ENCODE data around the gene NFATC1. TPM values are rescaled to one million over a fixed set of nuclear protein-coding genes. Genes with fewer than 3 reads are reported as not detected.

NFATC1 gene
- total RNA-seq, 4 donors from 2014 or later: 0.79 to 4.8 (median 2.6) TPM

DNA sequence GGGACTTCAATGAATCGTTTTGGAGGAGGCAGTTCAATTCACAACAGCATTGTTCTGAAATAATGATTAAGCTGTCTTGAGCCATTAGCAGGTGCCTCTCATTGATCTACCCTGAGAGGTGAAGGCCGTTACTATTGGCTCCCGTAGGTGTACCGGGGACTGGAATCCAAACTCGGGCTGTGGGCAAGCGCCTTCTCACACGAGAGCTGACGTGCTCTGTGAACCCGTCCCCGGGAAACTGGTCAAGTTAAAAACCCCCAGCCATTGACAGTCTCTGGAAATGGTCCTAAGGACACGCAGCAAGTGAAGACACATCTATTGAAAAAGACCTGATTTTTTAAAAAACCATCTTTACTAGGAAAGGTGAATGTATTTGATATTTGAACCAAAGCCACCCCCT is 8.1 kb upstream of the NFATC1 start:
- TF ChIP-seq, protein P1, sequence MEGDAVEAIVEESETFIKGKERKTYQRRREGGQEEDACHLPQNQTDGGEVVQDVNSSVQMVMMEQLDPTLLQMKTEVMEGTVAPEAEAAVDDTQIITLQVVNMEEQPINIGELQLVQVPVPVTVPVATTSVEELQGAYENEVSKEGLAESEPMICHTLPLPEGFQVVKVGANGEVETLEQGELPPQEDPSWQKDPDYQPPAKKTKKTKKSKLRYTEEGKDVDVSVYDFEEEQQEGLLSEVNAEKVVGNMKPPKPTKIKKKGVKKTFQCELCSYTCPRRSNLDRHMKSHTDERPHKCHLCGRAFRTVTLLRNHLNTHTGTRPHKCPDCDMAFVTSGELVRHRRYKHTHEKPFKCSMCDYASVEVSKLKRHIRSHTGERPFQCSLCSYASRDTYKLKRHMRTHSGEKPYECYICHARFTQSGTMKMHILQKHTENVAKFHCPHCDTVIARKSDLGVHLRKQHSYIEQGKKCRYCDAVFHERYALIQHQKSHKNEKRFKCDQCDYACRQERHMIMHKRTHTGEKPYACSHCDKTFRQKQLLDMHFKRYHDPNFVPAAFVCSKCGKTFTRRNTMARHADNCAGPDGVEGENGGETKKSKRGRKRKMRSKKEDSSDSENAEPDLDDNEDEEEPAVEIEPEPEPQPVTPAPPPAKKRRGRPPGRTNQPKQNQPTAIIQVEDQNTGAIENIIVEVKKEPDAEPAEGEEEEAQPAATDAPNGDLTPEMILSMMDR (IDR thresholded peaks at IDR 0.05): no peak
- no peak for TF ChIP-seq POLR2A (IDR thresholded peaks at IDR 0.05)
- H3K4me1 ChIP-seq: peaks cover 0 to 10% (median 0%) of the 10 kb centered on the region in 3 donors
- H3K27me3 ChIP-seq: peaks cover 0 to 91% (median 0%) of the 10 kb centered on the region in 4 donors
- no peaks in the 10 kb centered on the region for H3K9me3 ChIP-seq
- no peak overlapping the region for H3K4me3 ChIP-seq
- H3K36me3 ChIP-seq: no peaks in the 10 kb centered on the region
- H3K27ac ChIP-seq: no peak overlapping the region
- WGBS, 2 donors: 67 to 72% methylated on average over 9 to 11 of the region's 11 CpGs
- no peak for DNase-seq
- intact Hi-C loops (cut with DNase I): no loop called here

DNA sequence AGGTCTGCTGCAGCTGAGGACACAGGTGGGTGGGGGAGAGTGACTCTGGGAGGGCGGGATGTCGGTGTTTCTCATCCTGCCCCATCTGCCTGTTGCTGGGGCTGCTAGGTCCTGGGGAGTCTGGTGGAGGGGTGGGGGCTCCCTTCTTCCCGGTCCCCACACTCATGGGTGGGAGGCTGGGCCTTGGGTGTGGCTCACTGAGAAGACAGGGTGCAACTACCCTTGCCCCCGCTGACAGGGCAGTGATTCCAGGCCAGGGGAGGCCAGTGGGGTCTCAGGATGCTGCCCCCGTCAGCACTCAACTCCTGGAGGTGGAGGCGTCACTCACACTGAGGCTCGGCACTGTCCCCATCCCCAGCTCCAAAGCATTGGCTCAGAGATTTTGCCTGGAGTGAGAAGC is 7.7 kb upstream of the NFATC1 start:
- H3K27me3 ChIP-seq: peaks cover 0 to 91% (median 0%) of the 10 kb centered on the region in 4 donors
- DNase-seq: no peak
- peaks cover under 1 to 14% (median 3%) of the 10 kb centered on the region in 3 donors for H3K4me1 ChIP-seq
- WGBS, 2 donors: 51% methylated on average over 5 of the region's 7 CpGs; no CpG with 5 or more reads in 1 of the 2 donors
- no peaks in the 10 kb centered on the region for H3K9me3 ChIP-seq
- H3K36me3 ChIP-seq: no peaks in the 10 kb centered on the region
- H3K4me3 ChIP-seq: no peak overlapping the region
- intact Hi-C loops (cut with DNase I): no loop called here
- TF ChIP-seq, protein P1 (IDR thresholded peaks at IDR 0.05): no peak
- TF ChIP-seq POLR2A (IDR thresholded peaks at IDR 0.05): no peak
- H3K27ac ChIP-seq: no peak overlapping the region

- Histone ChIP-seq H3K27me3 (peaks cover 0 to 93% (median 2%) of the 10 kb centered on the region in 4 donors), H3K4me3 (no peak overlapping the region), H3K9me3 (no peaks in the 10 kb centered on the region), H3K27ac (no peak overlapping the region), H3K4me1 (peaks cover 10 to 28% (median 11%) of the 10 kb centered on the region in 3 donors), H3K36me3 (no peaks in the 10 kb centered on the region)
- no peak for DNase-seq
- TF ChIP-seq, protein P1 (IDR thresholded peaks at IDR 0.05): no peak
- TF ChIP-seq POLR2A (IDR thresholded peaks at IDR 0.05): no peak
- intact Hi-C loops (cut with DNase I): no loop called here
- WGBS, 2 donors: 20 to 31% methylated on average over 4 of the region's 4 CpGs
These were observed 6.0 kb upstream of the NFATC1 start for GRCh38 chr18:79389689-79390088.

- H3K4me3 ChIP-seq: no peak overlapping the region
- H3K27me3 ChIP-seq: peaks cover 0 to 93% (median 3%) of the 10 kb centered on the region in 4 donors
- H3K27ac ChIP-seq: no peak overlapping the region
- no peak for DNase-seq
- H3K4me1 ChIP-seq: peaks cover 21 to 44% (median 33%) of the 10 kb centered on the region in 3 donors
- WGBS, 2 donors: 84 to 93% methylated on average over 7 to 8 of the region's 8 CpGs
- no peaks in the 10 kb centered on the region for H3K36me3 ChIP-seq
- intact Hi-C loops (cut with DNase I): no loop called here
- no peaks in the 10 kb centered on the region for H3K9me3 ChIP-seq
- TF ChIP-seq, protein P1 (IDR thresholded peaks at IDR 0.05): no peak
- TF ChIP-seq POLR2A (IDR thresholded peaks at IDR 0.05): no peak
These were observed 3.5 kb upstream of the NFATC1 start for GRCh38 chr18:79392226-79392625.

DNA sequence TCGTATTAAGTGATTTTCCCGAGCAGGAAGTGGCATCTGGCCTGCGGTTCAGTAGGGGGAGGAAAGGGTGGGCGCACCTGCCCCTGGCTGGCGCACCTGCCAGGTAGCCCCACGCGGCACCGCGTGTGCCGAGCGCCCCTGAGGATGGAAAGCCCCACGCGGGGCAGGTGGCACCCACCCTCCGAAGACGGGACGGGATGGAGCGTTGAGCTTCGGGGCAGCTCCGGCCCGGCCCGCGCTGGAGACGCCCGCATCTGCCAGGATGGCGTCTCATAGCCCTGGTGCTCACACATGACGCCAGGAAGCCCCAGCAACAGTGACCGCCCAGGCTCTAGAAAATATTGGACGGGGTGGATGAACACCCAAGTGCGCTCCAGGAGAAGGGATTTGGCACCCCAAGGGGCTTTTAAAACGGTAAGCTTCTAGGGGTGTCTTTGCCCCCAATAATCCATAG is 2.5 kb upstream of the NFATC1 start:
- intact Hi-C loops (cut with DNase I): no loop called here
- no peak for DNase-seq
- TF ChIP-seq, protein P1 (IDR thresholded peaks at IDR 0.05): no peak
- Histone ChIP-seq H3K4me3 (peak overlapping the region; percentile 36 to 71 (median 54)), H3K27me3 (peaks cover 0 to 93% (median 3%) of the 10 kb centered on the region in 4 donors), H3K9me3 (no peaks in the 10 kb centered on the region), H3K36me3 (no peaks in the 10 kb centered on the region), H3K27ac (peak overlapping the region; percentile 75 to 93 (median 88)), H3K4me1 (peaks cover 21 to 46% (median 33%) of the 10 kb centered on the region in 3 donors)
- 6 to 11% methylated on average over 10 to 22 of the region's 30 CpGs for WGBS, 2 donors

All from esophagus squamous epithelium (tissue), 5 donors.